Measurements from ENCODE around the gene TECR. TPM values are rescaled to one million over a fixed set of nuclear protein-coding genes. Genes with fewer than 3 reads are reported as not detected.
"Not testable (repeated sequence)": the region's sequence is repeated elsewhere in the genome, so short reads cannot be mapped to it uniquely, and the experiment has no call there.

Gene TECR
- total RNA-seq, 2 experiments from 2014 or later: 93.5 to 98.5 TPM

DNA sequence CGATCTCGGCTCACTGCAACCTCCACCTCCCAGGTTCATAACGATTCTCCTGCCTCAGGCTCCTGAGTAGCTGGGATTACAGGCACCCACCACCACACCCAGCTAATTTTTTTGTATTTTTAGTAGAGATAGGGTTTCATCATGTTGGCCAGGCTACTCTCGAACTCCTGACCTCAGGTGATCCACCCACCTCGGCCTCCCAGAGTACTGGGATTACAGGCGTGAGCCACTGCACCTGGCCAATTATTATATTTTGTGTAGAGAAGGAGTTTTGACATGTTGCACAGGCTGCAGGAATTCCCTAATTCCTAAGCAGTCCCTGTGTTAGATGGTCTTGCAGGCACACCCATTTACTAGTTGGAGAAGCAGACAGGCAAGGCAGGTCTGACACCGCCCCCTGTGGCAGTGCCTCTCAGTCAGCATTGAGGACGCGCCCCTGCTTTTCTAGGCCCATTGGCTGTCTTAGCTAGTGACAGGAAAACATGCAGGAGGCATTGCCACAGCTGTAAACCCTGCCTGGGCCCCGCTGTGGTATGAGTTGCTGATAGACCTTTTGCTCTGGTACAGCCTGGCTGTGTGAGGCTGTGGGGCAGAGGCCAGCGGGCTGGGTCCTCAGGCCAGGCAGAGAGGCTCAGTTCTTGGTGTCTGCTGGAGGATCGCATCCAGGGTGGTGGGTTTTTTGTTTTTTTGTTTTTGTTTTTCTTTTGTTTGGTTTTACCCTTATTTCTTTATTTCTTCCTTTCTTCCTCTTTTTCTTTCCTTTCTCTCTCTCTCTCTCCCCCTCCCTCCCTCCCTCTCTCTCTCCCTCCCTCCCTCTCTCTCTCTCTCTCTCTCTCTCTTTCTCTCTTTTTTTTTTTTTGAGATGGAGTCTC, 22.0 kb downstream of the TECR start:
- intact Hi-C loops (cut with micrococcal nuclease); H3K27me3 Mint-ChIP-seq; H3K36me3 Mint-ChIP-seq (ENCODE audit: low read depth); H3K4me3 Mint-ChIP-seq; H3K9me3 Mint-ChIP-seq: not testable (repeated sequence)
- ATAC-seq (peak; percentile 96), DNase-seq (peak; percentile 94)
- Mint-ChIP-seq H3K4me1 (ENCODE audit: low read depth) (peaks cover 47% of the 10 kb centered on the region), H3K27ac (peak overlapping the region; percentile 75)
- TF ChIP-seq, protein P1, sequence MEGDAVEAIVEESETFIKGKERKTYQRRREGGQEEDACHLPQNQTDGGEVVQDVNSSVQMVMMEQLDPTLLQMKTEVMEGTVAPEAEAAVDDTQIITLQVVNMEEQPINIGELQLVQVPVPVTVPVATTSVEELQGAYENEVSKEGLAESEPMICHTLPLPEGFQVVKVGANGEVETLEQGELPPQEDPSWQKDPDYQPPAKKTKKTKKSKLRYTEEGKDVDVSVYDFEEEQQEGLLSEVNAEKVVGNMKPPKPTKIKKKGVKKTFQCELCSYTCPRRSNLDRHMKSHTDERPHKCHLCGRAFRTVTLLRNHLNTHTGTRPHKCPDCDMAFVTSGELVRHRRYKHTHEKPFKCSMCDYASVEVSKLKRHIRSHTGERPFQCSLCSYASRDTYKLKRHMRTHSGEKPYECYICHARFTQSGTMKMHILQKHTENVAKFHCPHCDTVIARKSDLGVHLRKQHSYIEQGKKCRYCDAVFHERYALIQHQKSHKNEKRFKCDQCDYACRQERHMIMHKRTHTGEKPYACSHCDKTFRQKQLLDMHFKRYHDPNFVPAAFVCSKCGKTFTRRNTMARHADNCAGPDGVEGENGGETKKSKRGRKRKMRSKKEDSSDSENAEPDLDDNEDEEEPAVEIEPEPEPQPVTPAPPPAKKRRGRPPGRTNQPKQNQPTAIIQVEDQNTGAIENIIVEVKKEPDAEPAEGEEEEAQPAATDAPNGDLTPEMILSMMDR (IDR thresholded peaks at IDR 0.05): peak; percentile 70
- ChIA-PET CTCF (interaction anchor here (0.7 to 4.2 kb wide), 9 partner anchors 11 to 135 kb away, joined by 3 to 14 read pairs (median 6); partner anchors contain the start of genes GIPC1 and NDUFB7), POLR2A (interaction anchor here (1.7 kb wide), 1 partner anchor 15 kb away, joined by 4 read pairs; no protein-coding TSS in a partner anchor)

DNA sequence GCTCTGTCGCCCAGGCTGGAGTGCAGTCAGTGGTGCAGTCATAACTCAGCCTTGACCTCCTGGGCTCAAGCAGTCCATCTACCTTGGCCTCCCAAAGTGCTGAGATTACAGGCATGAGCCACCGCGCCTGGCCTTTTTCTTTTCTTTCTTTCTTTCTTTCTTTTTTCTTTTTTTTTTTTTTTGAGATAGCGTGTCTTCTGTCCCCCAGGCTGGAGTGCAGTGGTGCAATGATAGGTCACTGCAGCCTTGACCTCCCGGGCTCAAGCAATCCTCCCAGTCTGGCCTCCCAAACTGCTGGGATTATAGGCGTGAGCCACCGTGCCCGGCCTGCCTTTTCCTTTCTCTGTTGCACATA, 22.6 kb downstream of the TECR start:
- DNase-seq; POLR2A ChIA-PET; H3K27ac Mint-ChIP-seq; ATAC-seq; H3K27me3 Mint-ChIP-seq; H3K4me3 Mint-ChIP-seq; H3K36me3 Mint-ChIP-seq (ENCODE audit: low read depth); intact Hi-C loops (cut with micrococcal nuclease); H3K9me3 Mint-ChIP-seq: not testable (repeated sequence)
- H3K4me1 Mint-ChIP-seq (ENCODE audit: low read depth): peaks cover 52% of the 10 kb centered on the region
- CTCF ChIA-PET: interaction anchor here (0.7 to 4.2 kb wide), 9 partner anchors 10 to 134 kb away, joined by 3 to 14 read pairs (median 6); partner anchors contain the start of genes GIPC1 and NDUFB7

DNA sequence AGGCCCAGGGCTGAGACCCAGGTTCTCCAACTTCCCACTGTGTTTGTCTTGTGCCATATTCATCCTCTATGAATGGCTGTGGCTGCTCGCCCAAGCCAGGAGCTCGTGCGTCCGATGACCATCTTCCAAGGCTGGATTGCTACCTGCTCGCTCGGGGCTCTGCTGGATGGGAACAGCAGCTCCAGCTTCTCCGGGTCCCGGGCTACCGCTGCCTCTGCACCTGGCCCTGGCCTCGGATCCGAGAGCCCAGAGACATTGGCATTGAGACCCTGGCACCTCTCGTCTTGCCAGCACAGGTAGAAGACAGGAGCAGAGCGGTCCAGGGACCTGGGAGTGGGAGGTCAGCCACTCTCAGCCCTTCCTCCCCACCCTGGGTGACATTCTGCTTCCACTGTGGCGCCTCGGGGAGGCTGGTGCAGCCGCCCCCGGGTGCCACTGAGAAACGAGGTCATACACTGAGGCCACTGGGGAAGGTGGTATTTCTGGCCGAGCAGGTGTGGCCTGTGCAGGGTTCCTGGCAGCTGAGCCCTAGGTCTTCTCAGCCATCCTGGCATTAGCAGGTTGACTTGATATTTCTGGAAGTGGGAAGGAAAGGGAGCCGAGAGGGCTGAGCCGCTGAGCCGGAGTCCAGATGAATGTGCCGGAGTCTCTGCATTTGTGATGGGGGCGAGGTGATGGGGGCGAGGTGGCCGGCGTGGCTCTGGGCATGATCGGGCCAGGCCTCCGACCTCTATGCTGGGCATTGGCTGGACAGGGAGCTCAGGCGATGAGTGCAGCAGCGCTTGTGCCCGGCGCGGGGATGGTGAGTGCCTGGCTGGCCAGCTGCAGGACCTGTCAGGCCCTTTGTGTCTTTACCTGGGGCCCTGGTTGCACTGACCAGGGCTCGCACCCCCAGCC, 23.9 kb downstream of the TECR start:
- Mint-ChIP-seq H3K4me1 (ENCODE audit: low read depth) (peaks cover 52% of the 10 kb centered on the region), H3K4me3 (no peak overlapping the region), H3K27me3 (no peaks in the 10 kb centered on the region), H3K36me3 (ENCODE audit: low read depth) (peaks cover 8% of the 10 kb centered on the region), H3K27ac (peak overlapping the region; percentile 59), H3K9me3 (no peaks in the 10 kb centered on the region)
- POLR2A ChIA-PET: interaction anchor here (0.7 to 0.9 kb wide), 2 partner anchors 16 to 46 kb away, joined by 3 read pairs; no protein-coding TSS in a partner anchor
- CTCF ChIA-PET: interaction anchor here (0.8 to 4.2 kb wide), 4 partner anchors 15 to 133 kb away, joined by 3 to 14 read pairs (median 4); no protein-coding TSS in a partner anchor
- intact Hi-C loops (cut with micrococcal nuclease): no loop called here
- DNase-seq (no peak), ATAC-seq (no peak)
- TF ChIP-seq, protein P1 (IDR thresholded peaks at IDR 0.05): no peak

DNA sequence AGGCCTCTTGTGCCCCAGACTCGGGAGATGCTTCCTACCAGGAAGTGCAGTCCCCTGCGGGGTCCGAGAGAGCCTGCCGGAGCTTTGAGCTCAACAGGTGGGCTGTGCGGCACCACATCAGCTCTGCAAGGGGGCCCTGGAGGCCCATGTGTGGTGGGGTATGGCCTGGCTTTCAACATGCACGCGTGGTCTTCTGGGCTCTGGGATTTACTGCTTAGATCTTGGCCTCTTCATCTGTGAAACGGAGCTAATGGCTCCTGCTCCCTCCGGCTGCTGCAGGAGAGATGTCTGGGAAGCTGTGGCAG, 24.5 kb downstream of the TECR start:
- Mint-ChIP-seq H3K36me3 (ENCODE audit: low read depth) (peaks cover 5% of the 10 kb centered on the region), H3K9me3 (no peaks in the 10 kb centered on the region), H3K4me1 (ENCODE audit: low read depth) (peaks cover 52% of the 10 kb centered on the region), H3K27me3 (no peaks in the 10 kb centered on the region), H3K27ac (peak overlapping the region; percentile 9), H3K4me3 (no peak overlapping the region)
- intact Hi-C loops (cut with micrococcal nuclease): no loop called here
- ATAC-seq: no peak
- TF ChIP-seq, protein P1 (IDR thresholded peaks at IDR 0.05): no peak
- ChIA-PET CTCF (interaction anchor here (0.7 to 2.0 kb wide), 4 partner anchors 14 to 132 kb away, joined by 3 to 5 read pairs (median 4); partner anchors contain the start of gene NDUFB7), POLR2A (interaction anchor here (0.7 to 1.0 kb wide), 3 partner anchors 16 to 47 kb away, joined by 3 read pairs; partner anchors contain the start of gene NDUFB7)
- DNase-seq: no peak

DNA sequence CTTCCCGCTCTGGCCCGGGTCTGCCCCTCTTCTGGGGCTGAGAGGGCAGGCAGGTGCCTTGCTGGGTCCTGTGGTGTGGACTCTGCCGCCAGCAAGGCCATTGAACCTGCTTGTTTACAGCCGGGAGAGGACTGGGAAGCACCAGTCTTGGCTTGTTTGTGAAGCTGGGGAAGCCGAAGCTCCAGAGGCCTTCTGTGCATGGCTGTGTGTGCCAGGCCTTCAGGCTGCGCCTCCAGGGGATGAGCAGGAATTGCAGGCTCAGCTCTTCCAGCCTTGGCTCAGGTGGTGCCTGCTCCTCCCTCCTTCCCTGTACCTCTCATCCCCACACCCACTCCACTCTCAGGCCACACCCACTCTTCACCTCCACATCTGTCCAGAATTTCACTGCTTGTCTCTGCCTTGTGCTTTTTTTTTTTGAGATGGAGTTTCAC, 25.0 kb downstream of the TECR start:
- H3K9me3 Mint-ChIP-seq: no peaks in the 10 kb centered on the region
- H3K27me3 Mint-ChIP-seq: no peaks in the 10 kb centered on the region
- DNase-seq: no peak
- intact Hi-C loops (cut with micrococcal nuclease): no loop called here
- CTCF ChIA-PET: interaction anchor here (0.7 to 2.0 kb wide), 5 partner anchors 13 to 132 kb away, joined by 3 to 5 read pairs (median 4); partner anchors contain the start of gene NDUFB7
- ATAC-seq: no peak
- peak overlapping the region; percentile 66 for H3K27ac Mint-ChIP-seq
- TF ChIP-seq, protein P1 (IDR thresholded peaks at IDR 0.05): no peak
- H3K36me3 Mint-ChIP-seq (ENCODE audit: low read depth): peaks cover 5% of the 10 kb centered on the region
- H3K4me1 Mint-ChIP-seq (ENCODE audit: low read depth): peaks cover 54% of the 10 kb centered on the region
- H3K4me3 Mint-ChIP-seq: no peak overlapping the region
- POLR2A ChIA-PET: interaction anchor here (1.0 kb wide), 1 partner anchor 17 kb away, joined by 3 read pairs; the partner anchor contains the start of gene NDUFB7
